DND-41 (cell line): Measurements from ENCODE around the gene UGDH.

Experiments
- EZH2 ChIP-seq: IDR thresholded peaks from 3 replicates; pipeline ENCODE4 v1.6.1; 2012; ENCODE audit warnings: borderline replicate concordance, low read depth, mild to moderate bottlenecking, moderate library complexity, low read length, inconsistent platforms; ENCODE audit not compliant: severe bottlenecking
- TF ChIP-seq, protein P1 (sequence below): IDR thresholded peaks from 2 replicates; pipeline ENCODE4 v1.5.1; 2012; ENCODE audit warnings: borderline replicate concordance, low read length, moderate library complexity, mild to moderate bottlenecking; ENCODE audit not compliant: poor library complexity, severe bottlenecking; ENCODE audit errors: extremely low read depth

DNA sequence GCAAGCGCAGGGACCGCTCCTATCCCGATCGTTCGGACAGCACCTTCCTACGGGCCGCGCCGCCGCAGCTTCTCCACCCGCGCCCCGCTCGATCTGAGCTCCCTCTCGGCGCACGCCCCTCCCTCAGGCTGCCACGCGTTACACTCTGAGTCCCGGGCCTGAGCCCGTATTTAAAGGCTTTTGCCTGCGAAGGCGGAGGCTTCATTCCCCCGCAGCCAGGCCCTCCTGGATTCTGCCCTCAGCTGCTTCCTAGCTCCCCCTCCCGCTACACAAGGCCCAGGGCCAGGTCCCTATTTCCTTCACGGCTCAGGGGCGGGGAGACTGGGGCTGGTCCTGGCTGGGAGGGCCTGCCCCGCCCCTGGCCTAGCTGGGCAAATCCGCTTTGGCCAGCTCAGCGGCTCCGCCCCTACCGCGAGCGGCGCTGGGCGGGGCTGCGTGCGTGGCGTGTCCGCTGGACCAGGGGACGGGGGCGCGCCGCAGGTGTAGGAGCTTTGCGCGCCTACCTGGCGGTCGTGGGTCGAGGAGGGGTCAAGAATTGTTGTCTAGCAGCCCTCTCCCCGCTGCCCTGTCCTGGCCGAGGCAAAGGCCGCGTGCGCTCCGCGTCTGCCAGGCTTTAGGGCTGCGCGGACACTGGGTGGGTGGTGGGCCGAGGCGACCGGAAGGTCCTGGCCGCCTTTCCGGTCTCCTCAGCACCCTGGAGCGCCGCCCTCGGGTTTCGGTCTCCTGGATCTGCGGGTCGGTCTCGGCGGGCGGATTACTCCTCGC lies at the start of gene UGDH:
- TF ChIP-seq, protein P1, sequence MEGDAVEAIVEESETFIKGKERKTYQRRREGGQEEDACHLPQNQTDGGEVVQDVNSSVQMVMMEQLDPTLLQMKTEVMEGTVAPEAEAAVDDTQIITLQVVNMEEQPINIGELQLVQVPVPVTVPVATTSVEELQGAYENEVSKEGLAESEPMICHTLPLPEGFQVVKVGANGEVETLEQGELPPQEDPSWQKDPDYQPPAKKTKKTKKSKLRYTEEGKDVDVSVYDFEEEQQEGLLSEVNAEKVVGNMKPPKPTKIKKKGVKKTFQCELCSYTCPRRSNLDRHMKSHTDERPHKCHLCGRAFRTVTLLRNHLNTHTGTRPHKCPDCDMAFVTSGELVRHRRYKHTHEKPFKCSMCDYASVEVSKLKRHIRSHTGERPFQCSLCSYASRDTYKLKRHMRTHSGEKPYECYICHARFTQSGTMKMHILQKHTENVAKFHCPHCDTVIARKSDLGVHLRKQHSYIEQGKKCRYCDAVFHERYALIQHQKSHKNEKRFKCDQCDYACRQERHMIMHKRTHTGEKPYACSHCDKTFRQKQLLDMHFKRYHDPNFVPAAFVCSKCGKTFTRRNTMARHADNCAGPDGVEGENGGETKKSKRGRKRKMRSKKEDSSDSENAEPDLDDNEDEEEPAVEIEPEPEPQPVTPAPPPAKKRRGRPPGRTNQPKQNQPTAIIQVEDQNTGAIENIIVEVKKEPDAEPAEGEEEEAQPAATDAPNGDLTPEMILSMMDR = no peak
- TF ChIP-seq EZH2 = no peak
